ENCODE results near the gene PCA3. TPM values are rescaled to one million over a fixed set of nuclear protein-coding genes. Genes with fewer than 3 reads are reported as not detected.
A peak's percentile ranks its signal among the peaks of the same experiment; 100 is the strongest.

Gene PCA3
- total RNA-seq, 1 experiment from 2014 or later: not detected

GRCh38 chr9:76751001-76751400, 13.2 kb upstream of the PCA3 start:
- H3K4me1 Mint-ChIP-seq: peaks cover 4% of the 10 kb centered on the region; the same call in 1 of the 2 replicates
- H3K36me3 Mint-ChIP-seq: no peaks in the 10 kb centered on the region
- ATAC-seq: no peak
- H3K27ac Mint-ChIP-seq: no peak overlapping the region
- H3K27me3 Mint-ChIP-seq (ENCODE audit: low read depth): no peaks in the 10 kb centered on the region
- DNase-seq (ENCODE audit: low spot score): no peak
- CTCF ChIA-PET: no interaction called here
- H3K4me3 Mint-ChIP-seq: no peak overlapping the region
- POLR2A ChIA-PET: no interaction called here
- no peaks in the 10 kb centered on the region for H3K9me3 Mint-ChIP-seq
- TF ChIP-seq ZBTB21 (CRISPR knock-in tag; IDR thresholded peaks at IDR 0.05; ENCODE audit: borderline replicate concordance) (no peak), ATF1 (CRISPR knock-in tag; IDR thresholded peaks at IDR 0.05) (no peak), HMGA2 (CRISPR knock-in tag; IDR thresholded peaks at IDR 0.05) (no peak), ZMAT4 (CRISPR knock-in tag; IDR thresholded peaks at IDR 0.05) (no peak), E2F4 (CRISPR knock-in tag; IDR thresholded peaks at IDR 0.05; ENCODE audit: borderline replicate concordance, low read depth) (no peak), RORB (CRISPR knock-in tag; IDR thresholded peaks at IDR 0.05) (no peak), TP53 (CRISPR knock-in tag; IDR thresholded peaks at IDR 0.05) (no peak), MLX (CRISPR knock-in tag; IDR thresholded peaks at IDR 0.05) (no peak), HMGXB4 (CRISPR knock-in tag; IDR thresholded peaks at IDR 0.05) (no peak), MAX (CRISPR knock-in tag; IDR thresholded peaks at IDR 0.05) (no peak), ERG (CRISPR knock-in tag; IDR thresholded peaks at IDR 0.05) (no peak), IRF1 (CRISPR knock-in tag; IDR thresholded peaks at IDR 0.05) (no peak), TCF7 (CRISPR knock-in tag; IDR thresholded peaks at IDR 0.05; ENCODE audit: low read depth) (no peak)

- TF ChIP-seq ZNF263 (CRISPR knock-in tag; IDR thresholded peaks at IDR 0.05; ENCODE audit: low read depth) (no peak), TEAD1 (CRISPR knock-in tag; IDR thresholded peaks at IDR 0.05) (no peak), CTCF (IDR thresholded peaks at IDR 0.05) (no peak), CDX4 (CRISPR knock-in tag; IDR thresholded peaks at IDR 0.05; ENCODE audit: borderline replicate concordance) (no peak)
- peak; percentile 95 for ATAC-seq
- DNase-seq (ENCODE audit: low spot score): peak; percentile 69
- Mint-ChIP-seq H3K27ac (peak overlapping the region; percentile 9; the same call in 1 of the 2 replicates), H3K9me3 (no peaks in the 10 kb centered on the region), H3K36me3 (no peaks in the 10 kb centered on the region), H3K4me1 (peaks cover 13% of the 10 kb centered on the region), H3K27me3 (ENCODE audit: low read depth) (no peaks in the 10 kb centered on the region), H3K4me3 (no peak overlapping the region)
- CTCF ChIA-PET: interaction anchor here (0.7 to 4.2 kb wide), 16 partner anchors 9 to 421 kb away, joined by 3 to 32 read pairs (median 4); partner anchors contain the start of genes RFK and VPS13A
- POLR2A ChIA-PET: no interaction called here
These were observed 8.0 kb upstream of the PCA3 start for GRCh38 chr9:76756268-76756640.

Data from WTC11 (cell line).